ENCODE data around the gene STX8. TPM values are rescaled to one million over a fixed set of nuclear protein-coding genes. Genes with fewer than 3 reads are reported as not detected.

STX8 gene
- total RNA-seq, 1 experiment from 2014 or later: 50.3 TPM

DNA sequence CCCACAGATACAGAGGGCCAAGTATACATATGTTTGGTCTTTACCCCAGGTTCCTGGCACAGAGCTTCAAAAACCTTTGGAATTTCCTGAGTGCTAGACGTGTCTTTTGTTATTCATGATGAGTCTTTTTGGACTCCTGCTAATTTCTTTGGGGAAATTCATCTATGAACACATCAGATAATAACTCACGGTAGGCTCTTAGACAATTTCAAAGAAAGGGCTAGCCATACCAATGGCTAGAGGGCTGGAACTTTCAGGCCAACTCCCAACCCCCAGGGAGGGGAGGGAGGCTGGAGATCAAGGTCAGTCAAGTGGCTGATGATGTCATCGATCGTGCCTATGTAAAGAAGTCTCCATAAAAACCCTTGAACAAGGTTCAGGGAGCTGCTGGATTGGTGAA, 101.9 kb downstream of the STX8 start:
- intact Hi-C loops (cut with micrococcal nuclease; ENCODE audit: unreplicated experiment) (no loop called here), in situ Hi-C loops (cut with HindIII; ENCODE audit: low pct_unique_long_range_greater_than_20kb, low sequenced_read_pairs) (no loop called here)
- no TSS peak for BruUV-seq (replicated peaks)
- H3K4me1 ChIP-seq (ENCODE audit: control insufficient read depth, insufficient read depth, low read length): no peaks in the 10 kb centered on the region
- DNase-seq (ENCODE audit: low read depth, low spot score) (no peak), ATAC-seq (no peak)
- no peak overlapping the region for H3K4me3 ChIP-seq (ENCODE audit: low read depth in 2 of 2, low read length in 2 of 2)
- no peaks in the 10 kb centered on the region for H3K27me3 ChIP-seq (ENCODE audit: control insufficient read depth, insufficient read depth, low read length)
- H3K36me3 ChIP-seq (ENCODE audit: control insufficient read depth, insufficient read depth, low read length): no peaks in the 10 kb centered on the region; the same call in 1 of the 2 replicates
- H3K27ac ChIP-seq (ENCODE audit: low read length): no peak overlapping the region
- no peaks in the 10 kb centered on the region for H3K9me3 ChIP-seq (ENCODE audit: control insufficient read depth, insufficient read depth, low read depth, low read length)
- POLR2A ChIA-PET: no interaction called here
- CTCF ChIA-PET: no interaction called here
- no peak for TF ChIP-seq POLR2AphosphoS5 (IDR thresholded peaks at IDR 0.05; ENCODE audit: low read depth, low read length)
- TF ChIP-seq, protein P1, sequence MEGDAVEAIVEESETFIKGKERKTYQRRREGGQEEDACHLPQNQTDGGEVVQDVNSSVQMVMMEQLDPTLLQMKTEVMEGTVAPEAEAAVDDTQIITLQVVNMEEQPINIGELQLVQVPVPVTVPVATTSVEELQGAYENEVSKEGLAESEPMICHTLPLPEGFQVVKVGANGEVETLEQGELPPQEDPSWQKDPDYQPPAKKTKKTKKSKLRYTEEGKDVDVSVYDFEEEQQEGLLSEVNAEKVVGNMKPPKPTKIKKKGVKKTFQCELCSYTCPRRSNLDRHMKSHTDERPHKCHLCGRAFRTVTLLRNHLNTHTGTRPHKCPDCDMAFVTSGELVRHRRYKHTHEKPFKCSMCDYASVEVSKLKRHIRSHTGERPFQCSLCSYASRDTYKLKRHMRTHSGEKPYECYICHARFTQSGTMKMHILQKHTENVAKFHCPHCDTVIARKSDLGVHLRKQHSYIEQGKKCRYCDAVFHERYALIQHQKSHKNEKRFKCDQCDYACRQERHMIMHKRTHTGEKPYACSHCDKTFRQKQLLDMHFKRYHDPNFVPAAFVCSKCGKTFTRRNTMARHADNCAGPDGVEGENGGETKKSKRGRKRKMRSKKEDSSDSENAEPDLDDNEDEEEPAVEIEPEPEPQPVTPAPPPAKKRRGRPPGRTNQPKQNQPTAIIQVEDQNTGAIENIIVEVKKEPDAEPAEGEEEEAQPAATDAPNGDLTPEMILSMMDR (IDR thresholded peaks at IDR 0.05): no peak
- TF ChIP-seq, protein P2, sequence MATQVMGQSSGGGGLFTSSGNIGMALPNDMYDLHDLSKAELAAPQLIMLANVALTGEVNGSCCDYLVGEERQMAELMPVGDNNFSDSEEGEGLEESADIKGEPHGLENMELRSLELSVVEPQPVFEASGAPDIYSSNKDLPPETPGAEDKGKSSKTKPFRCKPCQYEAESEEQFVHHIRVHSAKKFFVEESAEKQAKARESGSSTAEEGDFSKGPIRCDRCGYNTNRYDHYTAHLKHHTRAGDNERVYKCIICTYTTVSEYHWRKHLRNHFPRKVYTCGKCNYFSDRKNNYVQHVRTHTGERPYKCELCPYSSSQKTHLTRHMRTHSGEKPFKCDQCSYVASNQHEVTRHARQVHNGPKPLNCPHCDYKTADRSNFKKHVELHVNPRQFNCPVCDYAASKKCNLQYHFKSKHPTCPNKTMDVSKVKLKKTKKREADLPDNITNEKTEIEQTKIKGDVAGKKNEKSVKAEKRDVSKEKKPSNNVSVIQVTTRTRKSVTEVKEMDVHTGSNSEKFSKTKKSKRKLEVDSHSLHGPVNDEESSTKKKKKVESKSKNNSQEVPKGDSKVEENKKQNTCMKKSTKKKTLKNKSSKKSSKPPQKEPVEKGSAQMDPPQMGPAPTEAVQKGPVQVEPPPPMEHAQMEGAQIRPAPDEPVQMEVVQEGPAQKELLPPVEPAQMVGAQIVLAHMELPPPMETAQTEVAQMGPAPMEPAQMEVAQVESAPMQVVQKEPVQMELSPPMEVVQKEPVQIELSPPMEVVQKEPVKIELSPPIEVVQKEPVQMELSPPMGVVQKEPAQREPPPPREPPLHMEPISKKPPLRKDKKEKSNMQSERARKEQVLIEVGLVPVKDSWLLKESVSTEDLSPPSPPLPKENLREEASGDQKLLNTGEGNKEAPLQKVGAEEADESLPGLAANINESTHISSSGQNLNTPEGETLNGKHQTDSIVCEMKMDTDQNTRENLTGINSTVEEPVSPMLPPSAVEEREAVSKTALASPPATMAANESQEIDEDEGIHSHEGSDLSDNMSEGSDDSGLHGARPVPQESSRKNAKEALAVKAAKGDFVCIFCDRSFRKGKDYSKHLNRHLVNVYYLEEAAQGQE (IDR thresholded peaks at IDR 0.05; ENCODE audit: insufficient read depth in 1 of 2, low read depth in 2 of 2, low read length in 1 of 2): no peak
- no peak for TF ChIP-seq SIN3A (IDR thresholded peaks at IDR 0.05; ENCODE audit: borderline replicate concordance, insufficient read depth, low read depth, low read length)
- no peak for TF ChIP-seq TCF7L2 (IDR thresholded peaks at IDR 0.05; ENCODE audit: low read depth, low read length)

DNA sequence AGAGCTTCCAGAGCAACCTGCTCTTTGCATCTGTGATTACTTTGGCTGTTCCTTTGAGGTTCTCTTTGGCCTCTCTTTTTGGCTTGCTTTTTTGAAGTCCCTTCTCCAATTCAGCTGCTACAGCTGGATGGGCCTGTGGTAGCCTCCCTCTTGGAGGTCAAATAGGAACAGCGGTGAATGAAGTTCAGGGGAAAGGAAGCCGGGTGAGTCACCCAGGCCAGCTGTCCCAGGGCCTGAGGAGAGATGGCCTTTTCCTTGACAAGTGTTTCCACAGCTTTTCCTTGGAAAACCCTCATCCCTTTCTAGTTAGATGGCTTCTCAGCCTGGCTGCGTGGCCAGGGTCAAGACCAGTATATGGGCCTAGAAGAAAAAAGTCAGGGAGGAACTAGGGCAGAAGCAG, 103.1 kb downstream of the STX8 start:
- POLR2A ChIA-PET: no interaction called here
- in situ Hi-C loops (cut with HindIII; ENCODE audit: low pct_unique_long_range_greater_than_20kb, low sequenced_read_pairs) (no loop called here), intact Hi-C loops (cut with micrococcal nuclease; ENCODE audit: unreplicated experiment) (no loop called here)
- ATAC-seq (no peak), DNase-seq (ENCODE audit: low read depth, low spot score) (no peak)
- no peaks in the 10 kb centered on the region for H3K4me1 ChIP-seq (ENCODE audit: control insufficient read depth, insufficient read depth, low read length)
- TF ChIP-seq SIN3A (IDR thresholded peaks at IDR 0.05; ENCODE audit: borderline replicate concordance, insufficient read depth, low read depth, low read length): no peak
- TF ChIP-seq, protein P1 (IDR thresholded peaks at IDR 0.05): no peak
- TF ChIP-seq, protein P2 (IDR thresholded peaks at IDR 0.05; ENCODE audit: insufficient read depth in 1 of 2, low read depth in 2 of 2, low read length in 1 of 2): no peak
- no peak for TF ChIP-seq POLR2AphosphoS5 (IDR thresholded peaks at IDR 0.05; ENCODE audit: low read depth, low read length)
- TF ChIP-seq TCF7L2 (IDR thresholded peaks at IDR 0.05; ENCODE audit: low read depth, low read length): no peak
- CTCF ChIA-PET: no interaction called here
- H3K4me3 ChIP-seq (ENCODE audit: low read depth in 2 of 2, low read length in 2 of 2): no peak overlapping the region
- no TSS peak for BruUV-seq (replicated peaks)
- no peaks in the 10 kb centered on the region for H3K27me3 ChIP-seq (ENCODE audit: control insufficient read depth, insufficient read depth, low read length)
- H3K27ac ChIP-seq (ENCODE audit: low read length): no peak overlapping the region
- H3K36me3 ChIP-seq (ENCODE audit: control insufficient read depth, insufficient read depth, low read length): no peaks in the 10 kb centered on the region; the same call in 1 of the 2 replicates
- H3K9me3 ChIP-seq (ENCODE audit: control insufficient read depth, insufficient read depth, low read depth, low read length): no peaks in the 10 kb centered on the region
